Neural cell (in vitro differentiated cells): Measurements from ENCODE around the gene KRT33A. TPM values are rescaled to one million over a fixed set of nuclear protein-coding genes. Genes with fewer than 3 reads are reported as not detected.

Experiments used
- H2AFZ ChIP-seq: fragments of 200-600, 300-800 bp; sonication (generic), shearing (Covaris generic); 2 replicates; pipeline ENCODE4 v1.6.0; 2014; ENCODE audit warnings: low read depth, mild to moderate bottlenecking, antibody characterized with exemption, low read length, moderate library complexity
- H3F3A ChIP-seq: fragments of 200-600 bp; shearing (Covaris generic); 2 replicates; pipeline ENCODE4 v1.6.1; 2016; ENCODE audit warnings: mild to moderate bottlenecking, moderate library complexity, mixed read lengths, antibody characterized with exemption, low read length; ENCODE audit not compliant: insufficient read depth, poor library complexity, severe bottlenecking
- H3K27ac ChIP-seq: fragments of 200-600, 300-800 bp; sonication (generic), shearing (Covaris generic); 2 replicates; pipeline ENCODE4 v1.5.1; 2014; ENCODE audit warnings: mild to moderate bottlenecking, low read length, moderate library complexity
- H3K27me3 ChIP-seq: fragments of 300-800, 200-600 bp; sonication (generic), shearing (Covaris generic); 2 replicates; pipeline ENCODE4 v1.6.0; 2014; ENCODE audit warnings: mild to moderate bottlenecking, low read depth, low read length, moderate library complexity; ENCODE audit not compliant: insufficient read depth
- H3K36me3 ChIP-seq: fragments of 300-800, 200-600 bp; sonication (generic), shearing (Covaris generic); 2 replicates; pipeline ENCODE4 v1.5.1; 2014; ENCODE audit warnings: mild to moderate bottlenecking, antibody characterized with exemption, low read length, moderate library complexity; ENCODE audit not compliant: insufficient read depth
- H3K4me2 ChIP-seq: fragments of 300-800, 200-600 bp; sonication (generic), shearing (Covaris generic); 2 replicates; pipeline ENCODE4 v1.6.0; 2014; ENCODE audit warnings: mild to moderate bottlenecking, low read length
- H3K4me3 ChIP-seq: fragments of 300-800, 200-600 bp; sonication (generic), shearing (Covaris generic); 2 replicates; pipeline ENCODE4 v1.5.1; 2014; ENCODE audit warnings: mild to moderate bottlenecking, low read length, moderate library complexity
- H3K79me2 ChIP-seq: fragments of 200-600 bp; shearing (Covaris generic); replicated peaks from 2 replicates; pipeline ENCODE4 v1.6.0; 2014; ENCODE audit warnings: mild to moderate bottlenecking, low read length, moderate library complexity; ENCODE audit not compliant: insufficient read depth
- H3K9ac ChIP-seq: fragments of 300-800, 200-600 bp; sonication (generic), shearing (Covaris generic); 2 replicates; pipeline ENCODE4 v1.6.1; 2016; ENCODE audit warnings: mild to moderate bottlenecking, low read length, mixed read lengths
- H3K9me2 ChIP-seq: fragments of 200-600 bp; shearing (Covaris generic); 2 replicates; pipeline ENCODE4 v1.6.1; 2016; ENCODE audit warnings: mild to moderate bottlenecking, low read length, mixed read lengths; ENCODE audit not compliant: insufficient read depth
- H3K9me3 ChIP-seq: fragments of 200-600, 300-800 bp; sonication (generic), shearing (Covaris generic); 2 replicates; pipeline ENCODE4 v1.6.1; 2016; ENCODE audit warnings: mild to moderate bottlenecking, mixed run types, low read length, moderate library complexity, mixed read lengths
- H4K20me1 ChIP-seq: fragments of 200-600 bp; shearing (Covaris generic); 2 replicates; pipeline ENCODE4 v1.6.1; 2016; ENCODE audit warnings: mild to moderate bottlenecking, mixed run types; ENCODE audit not compliant: insufficient read depth
- CTCF ChIP-seq: fragments of 450-650 bp; IDR thresholded peaks from 2 replicates; pipeline ENCODE4 v1.5.1; 2014; ENCODE audit warnings: antibody characterized with exemption, mild to moderate bottlenecking, moderate library complexity; ENCODE audit not compliant: poor library complexity, severe bottlenecking
- EP300 ChIP-seq: fragments of 450-650 bp; conservative IDR thresholded peaks from 2 replicates; pipeline ENCODE4 v1.6.1; 2014; ENCODE audit warnings: antibody characterized with exemption, mild to moderate bottlenecking, moderate library complexity; ENCODE audit not compliant: poor library complexity, severe bottlenecking
- MXI1 ChIP-seq: fragments of 450-650 bp; conservative IDR thresholded peaks from 2 replicates; pipeline ENCODE4 v1.6.1; 2014; ENCODE audit warnings: antibody characterized with exemption, mild to moderate bottlenecking; ENCODE audit not compliant: poor library complexity, severe bottlenecking
- POLR2AphosphoS5 ChIP-seq: IDR thresholded peaks from 2 replicates; pipeline ENCODE4 v1.6.1; 2012
- REST ChIP-seq: IDR thresholded peaks from 2 replicates; pipeline ENCODE4 v1.6.1; 2012; ENCODE audit warnings: borderline replicate concordance
- SMC3 ChIP-seq: fragments of 450-650 bp; conservative IDR thresholded peaks from 2 replicates; pipeline ENCODE4 v1.6.1; 2014; ENCODE audit warnings: antibody characterized with exemption, mild to moderate bottlenecking, moderate library complexity; ENCODE audit not compliant: poor library complexity
- TAF1 ChIP-seq: IDR thresholded peaks from 2 replicates; pipeline ENCODE4 v1.6.1; 2012; ENCODE audit warnings: low read depth
- polyA plus RNA-seq: library from polyadenylated mRNA; depleted of rRNA; stranded (reverse); fragments of >200 nt; gene quantifications from 2 replicates; pipeline ENCODE4 v1.2.3, GENCODE V29; 2014

KRT33A gene
- polyA plus RNA-seq, 1 donor from 2014 or later: not detected

GRCh38 chr17:41315204-41315794 is 35.3 kb downstream of the KRT33A start, which contains the start of gene KRTAP17-1:
KRTAP17-1 (minus strand) TSS chr17:41315710; CDS start chr17:41315650, 60 bp downstream.
- Histone ChIP-seq H3K4me3 (no peak within 1 kb of the TSS), H3F3A (no peaks in the 10 kb centered on the region), H3K9ac (no peak within 1 kb of the TSS), H4K20me1 (no peaks in the 10 kb centered on the region), H2AFZ (no peak within 1 kb of the TSS), H3K27me3 (no peaks in the 10 kb centered on the region), H3K9me3 (no peaks in the 10 kb centered on the region), H3K27ac (no peak within 1 kb of the TSS), H3K36me3 (no peaks in the 10 kb centered on the region), H3K79me2 (no peaks in the 10 kb centered on the region), H3K4me2 (no peak within 1 kb of the TSS), H3K9me2 (no peaks in the 10 kb centered on the region)
- TF ChIP-seq SMC3 (no peak), REST (no peak)

GRCh38 chr17:41311111-41311510 is 39.5 kb downstream of the KRT33A start:
- Histone ChIP-seq H3K4me3 (no peak overlapping the region), H3K9ac (no peak overlapping the region), H3K27ac (no peak overlapping the region), H3K4me2 (no peak overlapping the region), H4K20me1 (no peaks in the 10 kb centered on the region), H3K36me3 (no peaks in the 10 kb centered on the region), H3K9me3 (no peaks in the 10 kb centered on the region), H3F3A (no peaks in the 10 kb centered on the region), H3K9me2 (no peaks in the 10 kb centered on the region), H2AFZ (no peak overlapping the region), H3K27me3 (no peaks in the 10 kb centered on the region), H3K79me2 (no peaks in the 10 kb centered on the region)
- TF ChIP-seq EP300 (no peak), CTCF (no peak), POLR2AphosphoS5 (no peak), TAF1 (no peak), MXI1 (no peak), REST (no peak)
